ENCODE measurements around the gene SIRT2. TPM values are rescaled to one million over a fixed set of nuclear protein-coding genes. Genes with fewer than 3 reads are reported as not detected.

Gene SIRT2
- total RNA-seq, 3 donors from 2014 or later = 61.8 to 92.3 (median 88.2) TPM

DNA sequence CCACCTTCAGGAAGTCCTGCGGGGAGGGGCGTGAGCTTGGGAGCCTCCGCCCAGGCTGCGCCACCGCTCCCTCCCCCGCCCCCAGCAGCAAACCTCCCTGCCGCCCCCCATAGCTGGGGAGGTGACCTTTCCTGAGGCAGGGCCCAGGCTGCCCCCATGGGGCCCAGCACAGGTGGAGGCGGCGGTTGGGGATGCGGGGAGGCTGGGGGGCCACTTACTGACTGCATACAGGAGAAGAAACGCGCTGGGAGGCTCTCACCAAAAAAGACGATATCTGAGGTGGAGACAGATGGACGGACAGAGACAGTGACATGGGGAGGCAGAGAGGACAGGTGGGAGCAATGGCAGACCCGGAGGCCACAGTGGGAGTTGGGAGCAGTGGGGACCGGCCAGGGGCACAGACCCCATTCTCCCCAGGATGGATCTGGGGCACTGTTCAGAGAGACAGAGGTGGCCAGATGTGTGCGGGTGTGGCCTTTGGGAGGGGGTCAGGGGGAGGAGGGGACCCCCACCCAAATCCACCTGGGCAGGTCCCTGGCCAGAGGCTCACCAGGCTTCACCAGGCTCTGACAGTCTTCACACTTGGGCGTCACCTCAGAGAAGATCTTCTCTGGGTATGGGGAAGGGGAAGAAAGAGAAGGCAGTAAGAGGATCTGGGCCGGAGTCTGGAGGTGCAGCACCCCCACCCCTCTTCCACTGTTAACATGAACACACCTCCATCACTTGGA lies 18.4 kb downstream of the SIRT2 start:
- H3K27ac ChIP-seq = no peak overlapping the region
- intact Hi-C loops (cut with DNase I; ENCODE audit: low total_unique reads) = no loop called here
- no peaks in the 10 kb centered on the region for H3K4me1 ChIP-seq
- H3K9me3 ChIP-seq = no peaks in the 10 kb centered on the region
- no peak overlapping the region for H3K4me3 ChIP-seq
- H3K36me3 ChIP-seq = no peaks in the 10 kb centered on the region
- DNase-seq (ENCODE audit: low spot score in 2 of 2) = no peak
- H3K27me3 ChIP-seq = no peaks in the 10 kb centered on the region
- TF ChIP-seq POLR2A (IDR thresholded peaks at IDR 0.05) (no peak), POLR2AphosphoS5 (IDR thresholded peaks at IDR 0.05) (no peak)
- TF ChIP-seq, protein P1, sequence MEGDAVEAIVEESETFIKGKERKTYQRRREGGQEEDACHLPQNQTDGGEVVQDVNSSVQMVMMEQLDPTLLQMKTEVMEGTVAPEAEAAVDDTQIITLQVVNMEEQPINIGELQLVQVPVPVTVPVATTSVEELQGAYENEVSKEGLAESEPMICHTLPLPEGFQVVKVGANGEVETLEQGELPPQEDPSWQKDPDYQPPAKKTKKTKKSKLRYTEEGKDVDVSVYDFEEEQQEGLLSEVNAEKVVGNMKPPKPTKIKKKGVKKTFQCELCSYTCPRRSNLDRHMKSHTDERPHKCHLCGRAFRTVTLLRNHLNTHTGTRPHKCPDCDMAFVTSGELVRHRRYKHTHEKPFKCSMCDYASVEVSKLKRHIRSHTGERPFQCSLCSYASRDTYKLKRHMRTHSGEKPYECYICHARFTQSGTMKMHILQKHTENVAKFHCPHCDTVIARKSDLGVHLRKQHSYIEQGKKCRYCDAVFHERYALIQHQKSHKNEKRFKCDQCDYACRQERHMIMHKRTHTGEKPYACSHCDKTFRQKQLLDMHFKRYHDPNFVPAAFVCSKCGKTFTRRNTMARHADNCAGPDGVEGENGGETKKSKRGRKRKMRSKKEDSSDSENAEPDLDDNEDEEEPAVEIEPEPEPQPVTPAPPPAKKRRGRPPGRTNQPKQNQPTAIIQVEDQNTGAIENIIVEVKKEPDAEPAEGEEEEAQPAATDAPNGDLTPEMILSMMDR (IDR thresholded peaks at IDR 0.05) = no peak

DNA sequence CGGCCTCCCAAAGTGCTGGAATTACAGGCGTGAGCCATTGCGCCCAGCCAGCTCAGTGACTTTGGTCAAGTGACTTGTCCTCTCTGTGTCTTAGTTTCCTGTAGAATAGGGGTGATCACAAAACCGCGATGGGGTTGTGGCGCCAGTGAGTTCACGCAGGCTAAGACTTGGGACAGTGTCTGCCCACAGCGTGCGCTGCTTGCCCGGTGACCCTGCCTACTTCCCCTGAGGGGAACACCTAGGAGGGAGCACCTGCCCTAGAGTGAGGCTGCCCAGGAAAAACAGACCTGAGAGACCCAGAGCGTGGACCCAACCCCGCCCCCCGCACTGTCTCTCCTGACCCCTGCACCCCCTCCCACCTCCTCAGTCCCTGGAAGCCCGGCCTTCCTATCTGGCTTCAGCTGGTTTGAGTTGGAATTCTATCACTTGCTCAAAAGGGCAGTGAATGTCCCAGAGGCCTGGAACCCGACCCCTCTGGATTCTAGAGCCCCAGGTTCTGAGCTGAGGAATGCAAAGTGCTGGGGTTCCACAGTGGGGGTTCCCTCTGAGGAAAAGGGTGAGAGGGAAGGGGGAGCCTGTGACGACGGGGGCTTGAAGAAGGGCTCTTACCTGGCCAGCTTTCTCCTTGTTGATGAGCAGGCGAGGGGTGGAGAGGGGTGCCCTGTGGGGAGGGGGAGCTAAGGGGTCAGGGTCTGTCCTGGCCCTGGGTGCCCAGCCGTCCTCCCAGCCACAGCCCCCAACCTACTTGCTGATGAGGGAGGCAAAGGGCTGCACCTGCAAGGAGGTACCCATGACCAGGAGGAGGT lies 19.1 kb downstream of the SIRT2 start:
- Histone ChIP-seq H3K4me3 (no peak overlapping the region), H3K27ac (no peak overlapping the region)

DNA sequence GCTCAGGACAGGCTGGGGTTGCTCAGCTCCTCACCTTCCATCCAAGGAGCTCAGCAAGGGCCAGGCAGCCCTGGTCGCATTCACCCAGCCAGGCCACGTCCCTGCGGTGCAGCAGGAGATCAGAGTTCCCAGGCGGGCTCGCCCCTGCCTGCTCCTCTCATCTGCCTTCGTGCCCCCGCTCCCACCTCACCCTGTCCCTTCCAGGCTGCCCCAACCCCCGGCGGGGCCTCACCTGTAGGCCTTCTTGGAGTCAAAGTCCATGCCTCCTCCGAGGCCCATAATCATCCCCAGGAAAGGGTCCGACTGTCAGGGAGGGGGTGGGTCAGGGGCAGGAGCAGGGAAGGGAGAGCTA lies 20.0 kb downstream of the SIRT2 start:
- H3K27ac ChIP-seq = no peak overlapping the region
- no peaks in the 10 kb centered on the region for H3K27me3 ChIP-seq
- TF ChIP-seq POLR2A (IDR thresholded peaks at IDR 0.05) (no peak), POLR2AphosphoS5 (IDR thresholded peaks at IDR 0.05) (no peak)
- TF ChIP-seq, protein P1 (IDR thresholded peaks at IDR 0.05) = no peak
- H3K4me3 ChIP-seq = no peak overlapping the region
- no peaks in the 10 kb centered on the region for H3K9me3 ChIP-seq
- no peak for DNase-seq (ENCODE audit: low spot score in 2 of 2)
- H3K4me1 ChIP-seq = no peaks in the 10 kb centered on the region
- no peaks in the 10 kb centered on the region for H3K36me3 ChIP-seq
- intact Hi-C loops (cut with DNase I; ENCODE audit: low total_unique reads) = no loop called here

More for the DNA sequence above, 19.1 kb downstream of the SIRT2 start:
- intact Hi-C loops (cut with DNase I; ENCODE audit: low total_unique reads) = no loop called here
- DNase-seq (ENCODE audit: low spot score in 2 of 2) = no peak
- Histone ChIP-seq H3K36me3 (no peaks in the 10 kb centered on the region), H3K27me3 (no peaks in the 10 kb centered on the region), H3K9me3 (no peaks in the 10 kb centered on the region), H3K4me1 (no peaks in the 10 kb centered on the region)
- TF ChIP-seq, protein P1 (IDR thresholded peaks at IDR 0.05) = no peak
- TF ChIP-seq POLR2AphosphoS5 (IDR thresholded peaks at IDR 0.05) (no peak), POLR2A (IDR thresholded peaks at IDR 0.05) (no peak)

DNA sequence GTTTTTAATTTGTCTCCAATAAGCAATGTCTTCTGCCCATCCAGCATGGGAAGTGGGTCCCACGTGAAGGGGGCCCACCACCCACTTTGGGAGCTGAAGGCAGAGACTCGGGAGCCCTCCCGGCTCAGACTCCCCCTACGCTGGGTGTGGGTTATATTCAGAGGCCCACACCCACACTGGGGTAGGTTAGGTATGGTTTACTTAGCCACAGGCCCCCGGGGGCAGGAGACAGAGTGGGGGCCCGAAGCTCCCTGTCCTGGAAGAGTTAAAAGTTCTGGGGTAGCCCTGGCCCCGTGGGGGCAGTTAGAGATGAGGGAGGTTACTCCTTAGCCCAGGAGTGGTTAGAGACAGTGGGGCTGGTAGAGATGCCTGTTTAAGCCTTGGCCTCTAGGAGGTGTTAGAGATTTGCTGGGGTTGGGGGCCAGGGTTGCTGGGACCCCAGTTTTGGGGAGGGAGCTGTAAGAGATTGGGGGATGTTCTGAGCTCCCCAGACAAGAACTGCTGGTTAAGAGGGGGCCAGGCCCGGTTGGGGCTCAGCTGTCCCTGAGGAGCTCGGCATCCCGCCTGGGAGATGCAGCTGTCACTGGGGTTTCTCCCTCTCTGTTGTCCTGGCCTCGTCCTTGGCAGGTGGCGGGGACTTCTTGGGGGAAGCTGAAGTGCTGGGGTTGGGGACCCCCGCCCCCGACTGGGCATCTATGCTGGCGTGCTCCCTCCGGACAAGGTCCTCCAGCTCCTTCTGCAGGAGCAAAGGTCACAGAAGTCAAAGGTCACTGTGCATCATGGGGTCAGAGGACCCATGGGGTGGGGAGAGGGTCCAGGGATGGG lies 20.6 kb downstream of the SIRT2 start:
- TF ChIP-seq POLR2A (IDR thresholded peaks at IDR 0.05) = no peak
- Histone ChIP-seq H3K4me3 (no peak overlapping the region), H3K27me3 (no peaks in the 10 kb centered on the region), H3K4me1 (no peaks in the 10 kb centered on the region), H3K9me3 (no peaks in the 10 kb centered on the region), H3K36me3 (no peaks in the 10 kb centered on the region), H3K27ac (peak overlapping the region; percentile 61 to 70)
- DNase-seq (ENCODE audit: low spot score in 2 of 2) = no peak
- intact Hi-C loops (cut with DNase I; ENCODE audit: low total_unique reads) = no loop called here

DNA sequence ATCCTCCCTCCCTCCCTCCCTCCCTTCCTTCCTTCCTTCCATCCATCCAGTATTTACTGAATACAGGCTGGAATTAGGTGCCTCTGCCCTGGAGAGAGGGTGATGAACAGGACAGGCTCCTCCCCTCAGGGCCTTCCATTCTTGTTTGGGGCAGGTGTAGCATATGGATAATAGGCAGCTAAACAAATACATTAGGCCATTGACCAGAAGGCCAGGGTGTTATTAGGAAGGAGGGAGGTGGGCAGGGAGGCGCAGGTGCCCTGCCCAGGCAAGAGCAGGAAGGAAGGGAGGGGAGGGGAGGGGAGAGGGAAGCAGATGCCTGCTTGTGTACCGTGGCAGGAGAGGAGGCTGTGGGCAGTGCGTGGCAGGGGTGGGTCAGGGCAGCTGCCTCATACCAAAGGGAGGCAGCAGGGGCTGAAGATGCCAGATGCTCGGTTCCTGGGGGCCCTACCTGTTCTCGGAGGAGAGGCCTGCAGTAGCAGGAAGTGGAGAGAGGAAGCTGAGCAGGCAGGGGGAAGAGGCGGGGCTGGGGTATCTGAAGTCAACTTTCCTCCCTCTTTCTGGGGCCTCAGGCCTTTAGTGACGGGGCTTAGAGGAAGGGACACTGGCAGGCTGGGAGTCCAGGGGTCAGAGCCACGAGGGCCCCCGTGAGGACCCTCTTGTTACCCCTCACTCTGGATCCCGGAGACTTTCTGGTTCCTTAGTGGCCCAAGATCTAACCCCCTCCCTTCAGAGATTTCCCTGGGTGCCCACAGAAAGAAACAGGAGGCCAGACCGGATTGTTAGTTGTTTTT lies 21.4 kb downstream of the SIRT2 start, which contains the start of gene RINL:
Gene RINL (minus strand): TSS at position 495 of the 794 bp plus-strand sequence. CDS start 1,533 bp downstream, outside the sequence.
- no peaks in the 10 kb centered on the region for H3K9me3 ChIP-seq
- H3K36me3 ChIP-seq = no peaks in the 10 kb centered on the region
- no peak within 1 kb of the TSS for H3K4me3 ChIP-seq
- DNase-seq (ENCODE audit: low spot score in 2 of 2) = no peak
- H3K27ac ChIP-seq = peak within 1 kb of the TSS; percentile 61 to 70
- H3K4me1 ChIP-seq = no peaks in the 10 kb centered on the region
- intact Hi-C loops (cut with DNase I; ENCODE audit: low total_unique reads) = no loop called here
- TF ChIP-seq POLR2AphosphoS5 (IDR thresholded peaks at IDR 0.05) (no peak), POLR2A (IDR thresholded peaks at IDR 0.05) (no peak)
- TF ChIP-seq, protein P1 (IDR thresholded peaks at IDR 0.05) = no peak
- H3K27me3 ChIP-seq = no peaks in the 10 kb centered on the region

Data from breast epithelium (tissue), 4 donors.